Natural killer cell (primary cell): Measurements from ENCODE around the gene CCL13. TPM values are rescaled to one million over a fixed set of nuclear protein-coding genes. Genes with fewer than 3 reads are reported as not detected.

ENCODE experiments used
- ATAC-seq, 3 donors: fragments of 150-1000 bp in 2 of 3; fragments of 200-7000 bp in 1 of 3; cut with Tn5 transposase; 1 replicate in 1 of 3; 2 replicates in 2 of 3; pipeline ENCODE4 v1.10.0; 2021; ENCODE audit warnings: mild to moderate bottlenecking in 2 of 3, moderate library complexity in 2 of 3
- DNase-seq, 2 donors: peaks; one replicate each; pipeline versions ENCODE4 v3.0.0 to v3.0.0-alpha.2; 2013 to 2021; ENCODE audit warnings: mixed read lengths in 1 of 2
- H3K27ac ChIP-seq: one replicate; pipeline ENCODE4 v1.5.1; 2013; ENCODE audit warnings: mild to moderate bottlenecking, low read length
- H3K27me3 ChIP-seq: one replicate; pipeline ENCODE4 v1.6.1; 2013; ENCODE audit warnings: low read length; ENCODE audit not compliant: control insufficient read depth, insufficient read depth
- H3K36me3 ChIP-seq: one replicate; pipeline ENCODE4 v1.6.1; 2013; ENCODE audit warnings: low read length; ENCODE audit not compliant: control insufficient read depth, insufficient read depth
- H3K4me1 ChIP-seq: one replicate; pipeline ENCODE4 v1.6.1; 2013; ENCODE audit warnings: low read length; ENCODE audit not compliant: control insufficient read depth, insufficient read depth
- H3K4me3 ChIP-seq: one replicate; pipeline ENCODE4 v1.5.1; 2013; ENCODE audit warnings: low read length
- H3K9me3 ChIP-seq: one replicate; pipeline ENCODE4 v1.6.1; 2013; ENCODE audit warnings: low read length; ENCODE audit not compliant: control insufficient read depth, insufficient read depth
- H3K27ac Mint-ChIP-seq, 2 donors: one replicate each; pipeline ENCODE4 v1.8.0; 2022; ENCODE audit warnings: mild to moderate bottlenecking in 2 of 2, mixed read lengths in 2 of 2, moderate library complexity in 1 of 2
- H3K27me3 Mint-ChIP-seq, 2 donors: one replicate each; pipeline ENCODE4 v1.8.0; 2022; ENCODE audit warnings: low read depth in 2 of 2, mixed read lengths in 2 of 2
- H3K36me3 Mint-ChIP-seq: one replicate; pipeline ENCODE4 v1.8.0; 2022; ENCODE audit warnings: mixed read lengths
- H3K4me1 Mint-ChIP-seq, 2 donors: one replicate each; pipeline ENCODE4 v1.8.0; 2022; ENCODE audit warnings: mixed read lengths in 2 of 2
- H3K4me3 Mint-ChIP-seq: one replicate; pipeline ENCODE4 v1.8.0; 2022; ENCODE audit warnings: mild to moderate bottlenecking, moderate library complexity, mixed read lengths
- H3K9me3 Mint-ChIP-seq, 2 donors: one replicate each; pipeline ENCODE4 v1.8.0; 2022; ENCODE audit warnings: mixed read lengths in 2 of 2
- CTCF ChIP-seq: fragments of 200-600 bp; IDR thresholded peaks from one replicate; pipeline ENCODE4 v1.8.0; 2022; ENCODE audit warnings: antibody characterized with exemption
- WGBS: methylation state at CpG from one replicate; pipeline ENCODE4 v1.1.7; 2013; ENCODE audit warnings: missing lambda C conversion rate; ENCODE audit not compliant: insufficient coverage; 5-methylcytosine and 5-hydroxymethylcytosine counted together
- intact Hi-C: fragments of 100-400 bp; cut with micrococcal nuclease; formaldehyde crosslinking; loops from one replicate; pipeline ENCODE4 v1.14.2; 2022
- total RNA-seq, 4 donors: library from RNA; stranded (reverse); fragments of 120-200 nt in 1 of 4; gene quantifications; one replicate each; pipeline versions ENCODE4 v1.2.3 to v1.2.4, GENCODE V29; 2013 to 2022

The CCL13 gene
- total RNA-seq, 3 donors from 2014 or later (not counting 1 experiment from before 2014, with no cell fraction given) = not detected

GRCh38 chr17:34387566-34387965 is 31.3 kb downstream of the CCL13 start:
- Mint-ChIP-seq H3K36me3 (no peaks in the 10 kb centered on the region), H3K9me3 (no peaks in the 10 kb centered on the region), H3K27me3 (peaks cover 0 to 32% of the 10 kb centered on the region in 2 donors), H3K4me3 (no peak overlapping the region), H3K4me1 (peaks cover 0 to 11% of the 10 kb centered on the region in 2 donors), H3K27ac (no peak overlapping the region)
- WGBS = 93% methylated on average over 3 of the region's 5 CpGs
- intact Hi-C loops = no loop called here
- no peaks in the 10 kb centered on the region for H3K9me3 ChIP-seq
- H3K27me3 ChIP-seq = no peaks in the 10 kb centered on the region
- no peak overlapping the region for H3K27ac ChIP-seq
- peaks cover 9% of the 10 kb centered on the region for H3K4me1 ChIP-seq
- no peaks in the 10 kb centered on the region for H3K36me3 ChIP-seq
- no peak for TF ChIP-seq CTCF
- H3K4me3 ChIP-seq = no peak overlapping the region
- ATAC-seq (no peak), DNase-seq (no peak)

DNA sequence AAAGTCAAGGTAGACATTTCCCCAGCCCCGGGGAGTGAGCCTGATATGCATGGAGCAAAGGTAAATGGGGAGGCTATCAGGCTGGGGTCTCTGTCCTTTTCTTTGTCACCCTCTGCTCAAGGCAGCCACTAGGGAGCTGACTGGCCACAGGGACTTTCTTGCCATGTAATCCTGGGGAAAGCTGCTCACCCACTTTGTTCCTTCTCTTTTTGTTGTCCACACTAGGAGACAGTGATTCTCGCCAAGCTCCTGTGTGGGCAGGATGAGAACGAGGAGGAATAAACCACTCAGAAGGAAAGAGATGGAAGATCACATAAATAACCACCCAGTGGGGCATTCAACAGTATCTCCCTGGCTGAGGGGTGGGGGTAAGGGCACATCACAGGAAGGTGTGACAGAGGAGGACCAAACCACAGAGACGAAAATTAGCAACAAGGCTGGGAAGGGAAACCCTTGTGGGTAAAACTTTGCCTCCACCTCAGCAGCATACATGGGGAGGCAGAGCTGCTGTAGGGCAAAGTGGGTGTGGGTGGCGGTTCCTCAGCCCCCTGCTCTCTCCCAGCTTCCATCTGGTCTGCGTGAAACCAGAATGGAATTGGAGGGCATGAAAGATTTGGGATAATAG is 33.0 kb downstream of the CCL13 start:
- 20% methylated on average over 5 of the region's 6 CpGs for WGBS
- ATAC-seq (no peak), DNase-seq (no peak)
- peaks cover 9% of the 10 kb centered on the region for H3K4me1 ChIP-seq
- H3K36me3 ChIP-seq = no peaks in the 10 kb centered on the region
- H3K9me3 Mint-ChIP-seq = no peaks in the 10 kb centered on the region
- intact Hi-C loops = no loop called here
- no peak overlapping the region for H3K4me3 Mint-ChIP-seq
- H3K4me1 Mint-ChIP-seq = peaks cover 0 to 6% of the 10 kb centered on the region in 2 donors
- peaks cover 0 to 25% of the 10 kb centered on the region in 2 donors for H3K27me3 Mint-ChIP-seq
- H3K4me3 ChIP-seq = no peak overlapping the region
- H3K36me3 Mint-ChIP-seq = no peaks in the 10 kb centered on the region
- H3K27ac ChIP-seq = no peak overlapping the region
- no peaks in the 10 kb centered on the region for H3K27me3 ChIP-seq
- no peak overlapping the region for H3K27ac Mint-ChIP-seq
- no peak for TF ChIP-seq CTCF
- H3K9me3 ChIP-seq = no peaks in the 10 kb centered on the region

DNA sequence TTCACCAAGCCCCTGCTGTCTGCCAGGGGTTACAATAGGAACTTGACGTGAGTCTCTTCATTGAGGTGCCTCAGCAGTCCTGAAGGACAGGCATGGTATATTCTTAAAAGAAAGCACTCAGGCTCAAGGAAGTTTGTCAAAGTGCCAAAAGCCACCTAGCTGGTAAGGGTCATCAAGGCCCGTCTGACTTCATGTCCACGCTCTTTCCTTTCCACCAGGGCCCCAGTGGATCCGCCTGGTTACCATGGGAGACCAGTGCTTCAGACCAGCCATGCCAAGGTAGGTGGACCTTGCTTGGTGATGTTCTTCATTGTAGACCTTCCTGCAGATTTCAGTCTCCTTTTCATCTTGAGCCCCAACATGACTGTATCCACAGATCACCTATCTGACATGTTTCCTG is 34.4 kb downstream of the CCL13 start:
- Histone ChIP-seq H3K4me3 (no peak overlapping the region), H3K36me3 (no peaks in the 10 kb centered on the region), H3K27ac (no peak overlapping the region), H3K4me1 (peaks cover 9% of the 10 kb centered on the region), H3K27me3 (no peaks in the 10 kb centered on the region), H3K9me3 (no peaks in the 10 kb centered on the region)
- Mint-ChIP-seq H3K36me3 (no peaks in the 10 kb centered on the region), H3K4me1 (peaks cover 0 to 6% of the 10 kb centered on the region in 2 donors), H3K4me3 (no peak overlapping the region), H3K27ac (no peak overlapping the region), H3K9me3 (no peaks in the 10 kb centered on the region), H3K27me3 (peaks cover 0 to 13% of the 10 kb centered on the region in 2 donors)
- intact Hi-C loops = no loop called here
- no peak for ATAC-seq
- WGBS = 94% methylated on average over 4 of the region's 4 CpGs
- TF ChIP-seq CTCF = no peak
- no peak for DNase-seq

DNA sequence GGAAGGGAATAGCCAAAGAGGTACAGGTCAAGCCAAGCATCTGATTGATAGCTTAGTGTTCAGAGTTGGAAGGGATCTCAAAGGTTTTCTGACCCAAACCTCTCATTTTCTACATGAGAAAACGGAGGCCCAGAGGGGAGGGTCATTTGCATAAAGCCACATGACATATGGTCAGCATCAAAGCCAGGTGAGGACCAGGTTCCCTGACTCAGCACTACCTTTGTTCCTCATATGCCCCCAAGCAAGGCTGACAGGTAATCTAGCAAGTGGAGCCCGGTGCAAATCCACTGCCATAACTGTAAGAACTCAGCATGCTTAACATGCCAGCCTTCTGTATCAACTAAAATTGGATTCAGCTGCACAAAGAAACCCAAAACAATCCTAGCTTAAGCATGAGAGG is 35.0 kb downstream of the CCL13 start:
- Mint-ChIP-seq H3K27ac (no peak overlapping the region), H3K4me1 (peaks cover 0 to 6% of the 10 kb centered on the region in 2 donors), H3K27me3 (peaks cover 0 to 7% of the 10 kb centered on the region in 2 donors), H3K9me3 (no peaks in the 10 kb centered on the region), H3K4me3 (no peak overlapping the region), H3K36me3 (no peaks in the 10 kb centered on the region)
- intact Hi-C loops = no loop called here
- no peak for ATAC-seq
- Histone ChIP-seq H3K9me3 (no peaks in the 10 kb centered on the region), H3K36me3 (no peaks in the 10 kb centered on the region), H3K27me3 (no peaks in the 10 kb centered on the region), H3K4me1 (peaks cover 9% of the 10 kb centered on the region), H3K4me3 (no peak overlapping the region), H3K27ac (no peak overlapping the region)
- 76% methylated on average over 2 of the region's 2 CpGs for WGBS
- TF ChIP-seq CTCF = no peak
- DNase-seq = no peak
